ENCODE measurements around the gene AMOTL2. TPM values are rescaled to one million over a fixed set of nuclear protein-coding genes. Genes with fewer than 3 reads are reported as not detected.

The AMOTL2 gene
- total and polyA plus RNA-seq, 9 of the 15 experiments (the other 6 are each of a cell fraction or from before 2014, with no cell fraction given), result 0.12 to 0.31 TPM; not detected in 7

- no TSS peak for BruUV-seq (replicated peaks)
- no peak for TF ChIP-seq KLF10 (CRISPR knock-in tag; IDR thresholded peaks at IDR 0.05)
- no peak for TF ChIP-seq GTF2A2 (tag; IDR thresholded peaks at IDR 0.05)
- no peak for TF ChIP-seq ZNF124 (CRISPR knock-in tag; IDR thresholded peaks at IDR 0.05)
- no peak for TF ChIP-seq CLOCK (CRISPR knock-in tag; IDR thresholded peaks at IDR 0.05; ENCODE audit: borderline replicate concordance)
- TF ChIP-seq, protein P1, sequence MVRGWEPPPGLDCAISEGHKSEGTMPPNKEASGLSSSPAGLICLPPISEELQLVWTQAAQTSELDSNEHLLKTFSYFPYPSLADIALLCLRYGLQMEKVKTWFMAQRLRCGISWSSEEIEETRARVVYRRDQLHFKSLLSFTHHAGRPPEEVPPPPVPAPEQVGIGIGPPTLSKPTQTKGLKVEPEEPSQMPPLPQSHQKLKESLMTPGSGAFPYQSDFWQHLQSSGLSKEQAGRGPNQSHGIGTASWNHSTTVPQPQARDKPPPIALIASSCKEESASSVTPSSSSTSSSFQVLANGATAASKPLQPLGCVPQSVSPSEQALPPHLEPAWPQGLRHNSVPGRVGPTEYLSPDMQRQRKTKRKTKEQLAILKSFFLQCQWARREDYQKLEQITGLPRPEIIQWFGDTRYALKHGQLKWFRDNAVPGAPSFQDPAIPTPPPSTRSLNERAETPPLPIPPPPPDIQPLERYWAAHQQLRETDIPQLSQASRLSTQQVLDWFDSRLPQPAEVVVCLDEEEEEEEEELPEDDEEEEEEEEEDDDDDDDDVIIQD (CRISPR knock-in tag; IDR thresholded peaks at IDR 0.05), result no peak
- no peak overlapping the region for H3K4me3 ChIP-seq
- ChIA-PET POLR2A (interaction anchor here (0.6 to 1.4 kb wide), 2 partner anchors 11 to 245 kb away, joined by 3 read pairs; no protein-coding TSS in a partner anchor), CTCF (ENCODE audit: low intra/inter-chr PET ratio) (no interaction called here)
- FAIRE-seq, result no peak
- ATAC-seq, result no peak
- intact Hi-C loops (cut with micrococcal nuclease) (no loop called here), in situ Hi-C loops (cut with MboI) (no loop called here)
- no peak overlapping the region for H3K4me2 ChIP-seq (ENCODE audit: insufficient read depth, low read length)
- no peaks in the 10 kb centered on the region for H3K9me1 ChIP-seq (ENCODE audit: control insufficient read depth, insufficient read depth, low read length)
- no peak overlapping the region for H3K27ac ChIP-seq (ENCODE audit: extremely low read depth, low read depth, low read length)
- H3K9me3 ChIP-seq (replicated peaks; ENCODE audit: control insufficient read depth, insufficient read depth, low read depth, low read length), result no peaks in the 10 kb centered on the region
- peaks cover 2 to 17% of the 10 kb centered on the region in 2 experiments; a peak in 3 of 5 replicates for H3K27me3 ChIP-seq (ENCODE audit: control insufficient read depth in 2 of 2, insufficient read depth in 2 of 2, low read length in 2 of 2)
- peaks cover 0 to 12% of the 10 kb centered on the region in 2 experiments; a peak in 3 of 5 replicates for H3K4me1 ChIP-seq (replicated peaks in 1 of 2; ENCODE audit: control insufficient read depth in 2 of 2, insufficient read depth in 2 of 2, low read length in 2 of 2)
- no peaks in the 10 kb centered on the region for H3K36me3 ChIP-seq (ENCODE audit: control insufficient read depth, insufficient read depth, low read length)
- no peaks in the 10 kb centered on the region for H3K79me2 ChIP-seq (ENCODE audit: control insufficient read depth, insufficient read depth, low read length)
- no peak overlapping the region for H2AFZ ChIP-seq (ENCODE audit: low read depth, low read length)
- no peaks in the 10 kb centered on the region for H4K20me1 ChIP-seq (replicated peaks; ENCODE audit: control insufficient read depth, insufficient read depth, low read length)
- H3K9ac ChIP-seq (ENCODE audit: insufficient read depth in 1 of 2, low read depth in 2 of 2, low read length in 2 of 2), result no peak overlapping the region
- no peak for DNase-seq (ENCODE audit: extremely low read depth in 1 of 4, low spot score in 3 of 4)
- no CpG with 5 or more reads among the region's 6 CpGs for WGBS (ENCODE audit: insufficient coverage, low coverage, missing lambda C conversion rate)
These were observed 56.9 kb downstream of the AMOTL2 start for GRCh38 chr3:134317106-134317947.

Data from K562 (cell line).